Raji (cell line): ENCODE measurements around the gene MAPKAPK2.

Experiments
- POLR2A ChIP-seq: IDR thresholded peaks from 2 replicates; pipeline ENCODE4 v1.6.1; 2011; ENCODE audit warnings: low read depth, low read length, control low read depth; ENCODE audit not compliant: insufficient read depth

MAPKAPK2 gene

DNA sequence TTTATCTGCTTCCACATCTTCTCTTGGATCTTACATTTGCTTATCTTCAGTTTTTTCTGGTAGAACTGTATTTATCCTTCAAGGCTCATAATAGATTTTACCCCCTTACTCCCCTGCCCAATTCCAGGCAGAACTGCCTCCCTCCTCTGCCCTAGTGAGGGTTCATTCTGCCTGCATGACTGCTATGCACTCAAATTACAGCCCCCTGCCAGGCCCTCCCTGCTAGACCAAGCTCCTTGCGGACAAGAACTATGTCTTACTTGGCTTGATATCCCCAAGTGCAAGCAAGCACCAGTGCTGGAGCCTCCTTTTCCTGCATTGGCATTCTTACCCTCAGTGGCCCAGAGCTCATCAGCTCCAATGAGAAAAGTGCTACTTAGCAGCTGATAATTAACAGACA is 18.1 kb downstream of the MAPKAPK2 start:
- no peak for TF ChIP-seq POLR2A

DNA sequence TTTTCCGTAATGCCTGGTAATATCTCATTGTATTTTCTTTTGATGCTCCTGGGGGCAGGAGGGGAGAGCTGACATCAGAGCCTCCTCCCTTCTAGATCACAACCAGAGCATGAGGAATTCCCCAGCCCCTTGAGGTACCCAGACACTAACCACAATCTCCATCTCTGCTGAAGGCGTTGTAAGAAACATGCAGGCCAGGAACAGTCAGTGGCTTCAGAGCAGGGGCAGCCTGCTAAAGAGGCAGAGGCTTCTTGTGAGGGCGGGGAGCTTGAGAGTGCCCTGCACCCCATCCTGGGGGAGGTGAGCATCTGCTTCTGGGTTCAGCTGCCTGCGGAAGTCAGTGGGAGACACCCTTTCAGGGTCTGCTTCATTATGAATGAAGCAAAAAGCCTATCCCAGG is 19.0 kb downstream of the MAPKAPK2 start:
- no peak for TF ChIP-seq POLR2A

DNA sequence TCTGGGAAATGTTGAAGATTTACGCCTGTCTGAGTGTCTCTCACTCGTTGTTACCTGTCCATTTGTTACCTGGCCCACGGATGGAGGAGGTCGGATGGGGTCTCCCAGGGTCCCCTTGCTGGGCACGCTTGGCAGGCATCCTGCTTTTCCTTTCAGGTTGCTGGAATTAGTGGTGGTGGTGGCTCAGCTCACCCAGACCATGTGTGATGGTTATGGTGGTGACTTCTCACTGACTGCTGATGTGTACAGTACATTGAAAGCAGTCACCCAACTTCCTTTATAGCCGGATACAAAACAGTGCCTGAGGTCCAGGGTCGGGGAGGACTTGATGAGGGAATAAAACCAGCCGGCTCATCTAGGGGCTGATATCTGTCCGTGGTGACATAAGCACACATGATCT is 19.5 kb downstream of the MAPKAPK2 start:
- no peak for TF ChIP-seq POLR2A

GRCh38 chr1:206705191-206705590 is 20.5 kb downstream of the MAPKAPK2 start:
- no peak for TF ChIP-seq POLR2A

DNA sequence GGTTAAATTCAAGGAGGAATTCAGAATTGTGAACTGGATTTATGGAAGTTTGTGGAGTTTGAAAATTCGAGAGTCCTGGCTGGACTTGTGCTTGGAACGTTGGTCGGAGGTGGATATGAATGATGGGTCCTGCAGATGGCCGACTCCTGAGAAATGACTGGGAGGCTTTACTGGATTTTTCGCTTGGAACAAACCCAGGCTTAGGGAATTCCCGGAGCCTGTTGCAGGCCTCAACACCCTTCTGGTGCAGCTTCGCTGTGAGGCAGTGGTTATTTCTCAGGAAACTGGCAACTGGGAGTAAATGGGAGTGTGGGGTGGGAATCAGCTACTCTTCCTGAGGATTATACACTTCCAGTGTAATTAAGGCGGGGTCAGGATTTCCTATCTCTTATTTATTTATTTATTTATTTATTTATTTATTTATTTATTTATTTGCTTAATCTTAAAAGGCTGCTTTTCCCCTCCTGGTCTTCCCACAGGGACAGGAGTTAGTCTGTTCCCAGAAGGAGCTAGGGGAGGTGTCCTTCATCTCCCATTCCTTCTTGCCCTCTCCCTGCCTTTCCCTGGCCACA is 21.1 kb downstream of the MAPKAPK2 start:
- no peak for TF ChIP-seq POLR2A

DNA sequence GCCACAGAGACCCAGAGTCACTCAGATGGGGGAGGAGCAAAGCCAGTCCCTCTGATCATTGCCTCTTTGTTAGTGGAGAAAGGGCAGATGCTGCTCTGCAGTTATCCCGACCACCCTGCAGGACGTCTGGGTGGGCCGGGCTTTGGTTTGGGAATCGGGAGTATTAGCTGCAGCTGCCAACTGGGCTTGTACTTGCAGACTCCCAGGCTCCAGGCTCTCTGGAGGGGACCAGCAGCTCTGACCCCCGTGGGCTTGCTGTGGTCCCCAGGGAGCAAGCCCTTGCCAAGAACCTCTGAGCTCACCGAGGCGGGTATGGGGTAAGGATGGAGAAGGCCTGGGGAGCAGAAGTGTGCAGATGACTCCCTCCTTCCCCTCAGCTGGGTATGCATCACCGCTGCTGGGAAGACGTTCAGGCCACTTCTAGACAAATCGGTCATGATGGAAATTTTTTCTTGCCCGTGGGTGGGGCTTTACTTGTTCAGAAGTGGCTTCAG is 21.6 kb downstream of the MAPKAPK2 start:
- no peak for TF ChIP-seq POLR2A

DNA sequence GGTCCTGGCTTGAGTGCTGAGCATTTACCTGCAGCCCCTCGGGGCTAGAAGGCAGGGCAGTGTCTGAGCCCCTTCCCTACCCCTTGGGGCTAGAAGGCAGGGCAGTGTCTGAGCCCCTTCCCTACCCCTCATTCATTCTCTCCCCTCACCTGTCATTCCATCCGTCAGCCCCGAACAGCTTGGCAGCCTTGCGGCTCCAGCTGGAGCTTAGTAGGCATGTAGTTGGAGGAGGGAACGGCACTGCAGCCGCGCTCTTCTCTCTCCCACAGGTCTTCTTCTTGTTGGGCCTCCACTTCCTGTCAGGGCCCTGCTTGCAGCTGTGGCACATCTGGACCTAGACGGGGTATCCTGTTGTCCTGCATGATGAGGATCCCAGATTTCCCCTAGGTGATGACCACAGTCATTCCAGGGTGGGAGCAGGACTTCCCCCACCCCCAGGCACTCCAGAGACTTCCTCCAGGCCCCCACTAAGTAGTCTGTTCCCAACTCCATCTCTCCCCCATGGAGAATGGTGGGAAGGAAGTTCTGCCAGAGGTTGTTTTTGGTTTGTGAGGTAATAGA is 22.2 kb downstream of the MAPKAPK2 start:
- TF ChIP-seq POLR2A, result no peak

DNA sequence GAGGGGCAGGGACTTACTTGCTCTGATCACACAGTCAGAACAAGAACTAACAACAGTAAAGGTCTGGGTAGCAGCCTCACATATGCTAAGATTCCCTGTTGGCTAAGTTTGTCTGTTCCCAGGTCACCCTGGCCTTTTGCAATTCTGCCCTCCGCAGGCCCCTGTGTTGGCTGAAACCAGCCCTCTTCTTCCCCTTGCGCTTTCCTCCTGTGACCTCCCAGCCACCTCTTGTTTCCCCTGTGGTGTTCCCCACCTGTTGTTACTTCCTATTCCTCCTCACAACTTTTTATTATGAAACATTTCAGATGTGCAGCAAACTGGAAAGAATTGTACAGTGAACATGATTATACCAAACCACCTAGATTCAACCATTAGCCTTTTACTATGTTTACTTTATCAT is 23.4 kb downstream of the MAPKAPK2 start:
- TF ChIP-seq POLR2A, result no peak

DNA sequence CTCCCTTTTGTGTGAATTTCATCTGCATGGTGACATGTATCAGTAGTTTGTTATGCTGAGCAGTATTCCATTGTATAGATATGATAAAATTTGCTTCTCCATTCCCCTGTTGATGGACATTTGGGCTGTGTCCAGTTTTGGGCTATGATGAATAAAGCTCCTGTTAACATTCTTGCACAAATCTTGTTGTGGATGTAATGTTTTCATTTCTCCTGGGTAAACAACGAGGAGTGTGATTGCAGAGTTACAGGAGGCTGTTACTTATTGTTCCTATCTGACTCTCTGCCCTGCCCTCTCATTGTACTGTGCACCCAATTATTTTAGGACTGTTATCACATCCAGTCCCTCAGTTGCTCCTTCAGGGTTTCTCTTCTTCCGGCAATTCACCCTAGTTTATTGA is 24.2 kb downstream of the MAPKAPK2 start:
- no peak for TF ChIP-seq POLR2A

DNA sequence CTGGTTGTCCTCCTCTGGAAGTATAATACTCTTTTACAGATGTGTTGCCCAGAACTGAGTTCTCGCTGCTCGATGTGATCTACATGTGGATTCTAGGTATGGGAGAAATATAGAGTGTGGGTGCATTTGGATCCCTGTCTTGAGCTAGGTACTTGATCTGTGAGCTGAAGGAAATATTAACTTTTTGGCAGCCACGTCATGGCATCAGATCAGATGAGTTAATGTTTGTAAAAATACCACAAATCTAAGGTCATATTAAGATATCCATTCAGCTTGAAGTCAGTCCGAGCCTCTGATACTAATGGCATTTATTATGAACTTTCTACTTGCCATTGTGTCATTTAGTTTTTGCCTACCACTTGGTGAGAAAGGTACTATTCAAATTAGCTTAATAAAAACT is 24.6 kb downstream of the MAPKAPK2 start:
- no peak for TF ChIP-seq POLR2A

DNA sequence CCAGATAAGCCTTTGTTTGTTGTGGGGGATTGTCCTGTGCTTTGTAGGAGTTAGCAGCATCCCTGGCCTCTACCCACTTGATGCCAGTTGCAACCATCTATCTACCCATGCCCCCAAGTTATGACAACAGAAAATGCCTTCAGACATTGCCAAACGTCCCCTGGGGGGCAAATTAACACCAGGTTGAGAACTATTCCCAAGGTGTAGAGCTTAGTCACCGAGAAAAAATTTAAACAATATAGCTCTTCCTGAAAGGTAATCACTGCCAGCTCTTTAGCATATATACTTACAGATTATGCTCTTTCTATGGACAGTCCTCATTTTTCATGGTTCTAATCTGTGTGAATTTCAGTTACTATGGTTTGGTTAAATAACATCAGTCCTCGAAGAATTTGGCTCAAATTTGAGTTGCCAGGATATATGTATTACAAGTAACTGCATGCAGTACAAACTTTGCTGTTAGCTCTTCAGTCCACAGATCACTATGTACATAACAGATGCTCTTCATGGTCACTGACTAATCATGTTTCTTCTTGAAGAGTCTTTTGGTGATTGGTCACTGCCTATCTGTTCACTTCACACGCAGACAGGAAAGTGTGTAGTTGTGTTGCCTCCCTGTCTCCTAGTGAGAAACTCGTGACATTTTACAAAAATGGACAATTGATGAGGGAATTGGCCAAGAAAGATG is 25.2 kb downstream of the MAPKAPK2 start:
- no peak for TF ChIP-seq POLR2A

DNA sequence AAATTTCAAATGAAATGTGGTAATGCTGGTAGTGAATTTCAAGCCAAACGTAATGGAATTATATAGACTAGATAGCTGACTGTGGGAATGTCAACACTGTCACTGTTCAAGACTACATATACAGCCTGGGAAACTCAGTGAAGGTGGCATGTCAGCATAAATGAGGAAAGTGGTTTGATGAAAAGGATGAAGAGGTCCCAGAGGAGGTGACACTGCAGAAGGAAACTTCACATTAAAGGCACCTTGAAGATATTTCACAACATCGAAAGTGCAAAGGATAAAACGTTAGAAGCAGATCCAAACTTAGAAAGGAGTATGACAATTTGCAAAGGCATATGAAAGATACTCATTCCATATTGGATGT is 25.7 kb downstream of the MAPKAPK2 start:
- TF ChIP-seq POLR2A, result no peak

DNA sequence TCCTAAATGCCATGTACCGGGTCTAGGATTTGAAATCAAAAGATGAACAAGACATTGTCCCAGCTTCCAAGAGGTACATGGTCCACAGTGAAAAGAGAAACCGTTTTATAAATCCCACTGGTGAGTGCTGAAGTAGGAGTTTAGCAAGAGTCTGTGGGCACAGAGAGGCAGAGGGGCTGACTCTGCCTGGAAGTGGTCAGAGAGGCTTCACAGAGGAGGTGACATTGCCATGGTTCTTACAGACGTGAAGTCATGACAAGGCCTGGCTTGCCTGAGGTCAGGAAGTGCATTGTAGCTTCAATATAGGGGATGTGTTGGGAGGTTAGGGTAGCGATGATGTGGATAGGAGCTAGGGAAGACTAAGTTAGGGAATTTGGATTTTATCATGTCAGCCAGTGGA is 28.4 kb downstream of the MAPKAPK2 start:
- TF ChIP-seq POLR2A, result no peak

GRCh38 chr1:206713910-206714312 is 29.2 kb downstream of the MAPKAPK2 start:
- no peak for TF ChIP-seq POLR2A

DNA sequence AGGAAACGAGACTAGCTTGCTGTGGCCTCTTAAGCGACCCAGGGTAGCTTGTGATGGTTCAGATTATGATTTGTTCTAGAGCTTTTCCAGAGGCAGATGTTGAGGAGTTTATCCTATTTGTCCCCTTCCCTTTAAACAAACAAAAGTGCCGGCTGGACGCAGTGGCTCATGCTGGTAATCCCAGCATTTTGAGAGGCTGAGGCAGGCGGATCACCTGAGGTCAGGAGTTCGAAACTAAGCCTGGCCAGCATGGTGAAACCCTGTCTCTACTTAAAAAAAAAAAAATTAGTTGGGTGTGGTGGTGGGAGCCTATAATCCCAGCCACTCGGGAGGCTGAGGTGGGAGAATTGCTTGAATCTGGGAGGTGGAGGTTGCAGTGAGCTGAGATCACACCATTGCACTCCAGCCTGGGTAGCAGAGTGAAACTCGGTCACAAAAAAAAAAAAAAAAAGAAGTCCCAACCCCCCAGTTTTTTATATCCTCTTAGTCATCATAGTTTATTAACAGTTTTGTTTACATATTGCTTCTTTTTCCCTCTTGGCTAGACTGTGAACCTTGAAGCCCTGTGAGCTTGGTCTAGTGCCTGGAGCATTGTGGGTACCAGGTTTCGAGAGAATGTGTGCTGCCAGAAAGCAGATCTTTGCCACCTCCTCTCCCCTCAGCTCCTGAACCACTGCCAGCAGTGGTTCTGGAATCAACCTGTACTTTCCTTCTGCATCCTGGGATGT is 29.8 kb downstream of the MAPKAPK2 start:
- no peak for TF ChIP-seq POLR2A

DNA sequence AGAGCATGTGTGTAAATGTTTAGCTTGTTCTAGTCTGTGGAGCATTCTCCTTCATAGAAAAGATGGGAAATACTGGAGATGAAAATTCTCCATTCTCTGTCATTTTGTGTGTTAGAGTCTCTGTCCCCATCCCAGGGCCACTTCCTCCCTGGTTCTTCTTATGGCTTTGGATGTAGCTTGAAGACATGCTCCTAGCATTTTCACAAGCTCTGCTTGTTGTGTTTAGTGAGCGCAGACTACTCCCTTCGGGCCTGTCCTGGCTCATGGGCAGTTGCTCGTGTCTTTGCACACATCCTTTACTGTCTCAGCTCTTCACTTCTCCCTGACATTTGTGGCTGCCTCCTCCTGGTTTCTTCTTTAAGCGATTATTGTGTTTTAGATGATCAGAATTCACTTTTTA is 30.4 kb downstream of the MAPKAPK2 start:
- no peak for TF ChIP-seq POLR2A
